Measurements from ENCODE around the gene GLT8D2. TPM values are rescaled to one million over a fixed set of nuclear protein-coding genes. Genes with fewer than 3 reads are reported as not detected.

The GLT8D2 gene
- total and polyA plus RNA-seq, 2 donors = 1.4 to 2.4 TPM

GRCh38 chr12:103969391-103969790 lies 80.6 kb downstream of the GLT8D2 start:
- H3K27me3 ChIP-seq (ENCODE audit: control insufficient read depth in 2 of 2, insufficient read depth in 1 of 2, low read length in 1 of 2) = no peaks in the 10 kb centered on the region
- peaks cover 14 to 18% of the 10 kb centered on the region in 2 donors for H3K4me1 ChIP-seq (ENCODE audit: control insufficient read depth in 2 of 2, insufficient read depth in 2 of 2, low read length in 2 of 2)
- WGBS = 94% methylated on average over 2 of the region's 2 CpGs
- DNase-seq (ENCODE audit: low read depth in 6 of 9, low spot score in 9 of 9) = no peak
- no peaks in the 10 kb centered on the region for H3K9me3 ChIP-seq (ENCODE audit: control insufficient read depth in 2 of 2, insufficient read depth in 1 of 2, low read length in 1 of 2)
- no peak overlapping the region for H3K27ac ChIP-seq (ENCODE audit: low read depth in 1 of 2, low read length in 1 of 2)
- peaks cover 20 to 27% of the 10 kb centered on the region in 2 donors for H3K36me3 ChIP-seq (ENCODE audit: control insufficient read depth in 2 of 2, insufficient read depth in 2 of 2, low read length in 1 of 2)
- H3K4me3 ChIP-seq (ENCODE audit: low read length in 2 of 2) = no peak overlapping the region

GRCh38 chr12:103966736-103967135 lies 83.3 kb downstream of the GLT8D2 start:
- DNase-seq (ENCODE audit: low read depth in 6 of 9, low spot score in 9 of 9) = no peak
- 59% methylated on average over 1 of the region's 1 CpG for WGBS
- Histone ChIP-seq H3K4me3 (ENCODE audit: low read length in 2 of 2) (peak overlapping the region; percentile 83 to 97), H3K9me3 (ENCODE audit: control insufficient read depth in 2 of 2, insufficient read depth in 1 of 2, low read length in 1 of 2) (no peaks in the 10 kb centered on the region), H3K27me3 (ENCODE audit: control insufficient read depth in 2 of 2, insufficient read depth in 1 of 2, low read length in 1 of 2) (no peaks in the 10 kb centered on the region), H3K36me3 (ENCODE audit: control insufficient read depth in 2 of 2, insufficient read depth in 2 of 2, low read length in 1 of 2) (peaks cover 16 to 19% of the 10 kb centered on the region in 2 donors), H3K27ac (ENCODE audit: low read depth in 1 of 2, low read length in 1 of 2) (peak overlapping the region in 1 of 2 donors; percentile 97), H3K4me1 (ENCODE audit: control insufficient read depth in 2 of 2, insufficient read depth in 2 of 2, low read length in 2 of 2) (peaks cover 17 to 21% of the 10 kb centered on the region in 2 donors)

- WGBS = 6% methylated on average over 64 of the region's 64 CpGs
- H3K36me3 ChIP-seq (ENCODE audit: control insufficient read depth in 2 of 2, insufficient read depth in 2 of 2, low read length in 1 of 2) = peaks cover 16 to 18% of the 10 kb centered on the region in 2 donors
- H3K27ac ChIP-seq (ENCODE audit: low read depth in 1 of 2, low read length in 1 of 2) = peak within 1 kb of the TSS; percentile 96 to 97
- peak; percentile 92 to 98 (median 95) for DNase-seq (ENCODE audit: low read depth in 6 of 9, low spot score in 9 of 9)
- H3K27me3 ChIP-seq (ENCODE audit: control insufficient read depth in 2 of 2, insufficient read depth in 1 of 2, low read length in 1 of 2) = no peaks in the 10 kb centered on the region
- H3K9me3 ChIP-seq (ENCODE audit: control insufficient read depth in 2 of 2, insufficient read depth in 1 of 2, low read length in 1 of 2) = no peaks in the 10 kb centered on the region
- H3K4me1 ChIP-seq (ENCODE audit: control insufficient read depth in 2 of 2, insufficient read depth in 2 of 2, low read length in 2 of 2) = peaks cover 17 to 21% of the 10 kb centered on the region in 2 donors
- H3K4me3 ChIP-seq (ENCODE audit: low read length in 2 of 2) = peak within 1 kb of the TSS; percentile 83 to 97
These were observed 84.1 kb downstream of the GLT8D2 start, which contains the start of gene TDG for GRCh38 chr12:103965590-103966504. Gene TDG, plus strand, starts transcription at chr12:103965872. Its CDS starts 166 bp downstream, at chr12:103966038.

GRCh38 chr12:103965255-103965589 lies 84.8 kb downstream of the GLT8D2 start:
- H3K9me3 ChIP-seq (ENCODE audit: control insufficient read depth in 2 of 2, insufficient read depth in 1 of 2, low read length in 1 of 2) = no peaks in the 10 kb centered on the region
- H3K27ac ChIP-seq (ENCODE audit: low read depth in 1 of 2, low read length in 1 of 2) = peak overlapping the region; percentile 96 to 97
- under 1% methylated on average over 11 of the region's 11 CpGs for WGBS
- DNase-seq (ENCODE audit: low read depth in 6 of 9, low spot score in 9 of 9) = no peak
- no peaks in the 10 kb centered on the region for H3K27me3 ChIP-seq (ENCODE audit: control insufficient read depth in 2 of 2, insufficient read depth in 1 of 2, low read length in 1 of 2)
- H3K4me3 ChIP-seq (ENCODE audit: low read length in 2 of 2) = peak overlapping the region; percentile 83 to 97
- H3K36me3 ChIP-seq (ENCODE audit: control insufficient read depth in 2 of 2, insufficient read depth in 2 of 2, low read length in 1 of 2) = peaks cover 15 to 17% of the 10 kb centered on the region in 2 donors
- H3K4me1 ChIP-seq (ENCODE audit: control insufficient read depth in 2 of 2, insufficient read depth in 2 of 2, low read length in 2 of 2) = peaks cover 17 to 21% of the 10 kb centered on the region in 2 donors

- no peak for DNase-seq (ENCODE audit: low read depth in 6 of 9, low spot score in 9 of 9)
- Histone ChIP-seq H3K9me3 (ENCODE audit: control insufficient read depth in 2 of 2, insufficient read depth in 1 of 2, low read length in 1 of 2) (no peaks in the 10 kb centered on the region), H3K4me3 (ENCODE audit: low read length in 2 of 2) (peak overlapping the region; percentile 83 to 97), H3K27me3 (ENCODE audit: control insufficient read depth in 2 of 2, insufficient read depth in 1 of 2, low read length in 1 of 2) (no peaks in the 10 kb centered on the region), H3K27ac (ENCODE audit: low read depth in 1 of 2, low read length in 1 of 2) (peak overlapping the region in 1 of 2 donors; percentile 97), H3K4me1 (ENCODE audit: control insufficient read depth in 2 of 2, insufficient read depth in 2 of 2, low read length in 2 of 2) (peaks cover 17 to 21% of the 10 kb centered on the region in 2 donors), H3K36me3 (ENCODE audit: control insufficient read depth in 2 of 2, insufficient read depth in 2 of 2, low read length in 1 of 2) (peaks cover 13% of the 10 kb centered on the region in 2 donors)
- 44% methylated on average over 3 of the region's 3 CpGs for WGBS
These were observed 85.2 kb downstream of the GLT8D2 start for GRCh38 chr12:103964805-103965204.

GRCh38 chr12:103962493-103962892 lies 87.5 kb downstream of the GLT8D2 start:
- H3K27me3 ChIP-seq (ENCODE audit: control insufficient read depth in 2 of 2, insufficient read depth in 1 of 2, low read length in 1 of 2) = no peaks in the 10 kb centered on the region
- no peaks in the 10 kb centered on the region for H3K36me3 ChIP-seq (ENCODE audit: control insufficient read depth in 2 of 2, insufficient read depth in 2 of 2, low read length in 1 of 2)
- 95% methylated on average over 1 of the region's 1 CpG for WGBS
- peaks cover 14 to 17% of the 10 kb centered on the region in 2 donors for H3K4me1 ChIP-seq (ENCODE audit: control insufficient read depth in 2 of 2, insufficient read depth in 2 of 2, low read length in 2 of 2)
- H3K4me3 ChIP-seq (ENCODE audit: low read length in 2 of 2) = no peak overlapping the region
- no peak for DNase-seq (ENCODE audit: low read depth in 6 of 9, low spot score in 9 of 9)
- H3K9me3 ChIP-seq (ENCODE audit: control insufficient read depth in 2 of 2, insufficient read depth in 1 of 2, low read length in 1 of 2) = no peaks in the 10 kb centered on the region
- no peak overlapping the region for H3K27ac ChIP-seq (ENCODE audit: low read depth in 1 of 2, low read length in 1 of 2)

GRCh38 chr12:103960616-103961227 lies 89.3 kb downstream of the GLT8D2 start:
- no peaks in the 10 kb centered on the region for H3K36me3 ChIP-seq (ENCODE audit: control insufficient read depth in 2 of 2, insufficient read depth in 2 of 2, low read length in 1 of 2)
- H3K4me1 ChIP-seq (ENCODE audit: control insufficient read depth in 2 of 2, insufficient read depth in 2 of 2, low read length in 2 of 2) = peaks cover 17% of the 10 kb centered on the region in 2 donors
- 92% methylated on average over 7 of the region's 7 CpGs for WGBS
- no peaks in the 10 kb centered on the region for H3K27me3 ChIP-seq (ENCODE audit: control insufficient read depth in 2 of 2, insufficient read depth in 1 of 2, low read length in 1 of 2)
- H3K4me3 ChIP-seq (ENCODE audit: low read length in 2 of 2) = no peak overlapping the region
- no peak for DNase-seq (ENCODE audit: low read depth in 6 of 9, low spot score in 9 of 9)
- H3K27ac ChIP-seq (ENCODE audit: low read depth in 1 of 2, low read length in 1 of 2) = no peak overlapping the region
- no peaks in the 10 kb centered on the region for H3K9me3 ChIP-seq (ENCODE audit: control insufficient read depth in 2 of 2, insufficient read depth in 1 of 2, low read length in 1 of 2)

GRCh38 chr12:103958621-103959020 lies 91.4 kb downstream of the GLT8D2 start:
- peaks cover 7 to 15% of the 10 kb centered on the region in 2 donors for H3K4me1 ChIP-seq (ENCODE audit: control insufficient read depth in 2 of 2, insufficient read depth in 2 of 2, low read length in 2 of 2)
- H3K27me3 ChIP-seq (ENCODE audit: control insufficient read depth in 2 of 2, insufficient read depth in 1 of 2, low read length in 1 of 2) = no peaks in the 10 kb centered on the region
- no peak for DNase-seq (ENCODE audit: low read depth in 6 of 9, low spot score in 9 of 9)
- no peak overlapping the region for H3K4me3 ChIP-seq (ENCODE audit: low read length in 2 of 2)
- no peaks in the 10 kb centered on the region for H3K9me3 ChIP-seq (ENCODE audit: control insufficient read depth in 2 of 2, insufficient read depth in 1 of 2, low read length in 1 of 2)
- no peak overlapping the region for H3K27ac ChIP-seq (ENCODE audit: low read depth in 1 of 2, low read length in 1 of 2)
- H3K36me3 ChIP-seq (ENCODE audit: control insufficient read depth in 2 of 2, insufficient read depth in 2 of 2, low read length in 1 of 2) = peaks cover 6 to 8% of the 10 kb centered on the region in 2 donors
- WGBS = 99% methylated on average over 1 of the region's 1 CpG

- Histone ChIP-seq H3K27me3 (ENCODE audit: control insufficient read depth in 2 of 2, insufficient read depth in 1 of 2, low read length in 1 of 2) (no peaks in the 10 kb centered on the region), H3K4me3 (ENCODE audit: low read length in 2 of 2) (peak overlapping the region in 1 of 2 donors; percentile 87), H3K27ac (ENCODE audit: low read depth in 1 of 2, low read length in 1 of 2) (peak overlapping the region; percentile 86 to 92), H3K4me1 (ENCODE audit: control insufficient read depth in 2 of 2, insufficient read depth in 2 of 2, low read length in 2 of 2) (peaks cover 7 to 15% of the 10 kb centered on the region in 2 donors), H3K9me3 (ENCODE audit: control insufficient read depth in 2 of 2, insufficient read depth in 1 of 2, low read length in 1 of 2) (no peaks in the 10 kb centered on the region), H3K36me3 (ENCODE audit: control insufficient read depth in 2 of 2, insufficient read depth in 2 of 2, low read length in 1 of 2) (peaks cover 13 to 15% of the 10 kb centered on the region in 2 donors)
- no peak for DNase-seq (ENCODE audit: low read depth in 6 of 9, low spot score in 9 of 9)
- 97% methylated on average over 7 of the region's 7 CpGs for WGBS
These were observed 92.1 kb downstream of the GLT8D2 start for GRCh38 chr12:103957865-103958388.
